Measurements from ENCODE around the gene UPF3A. TPM values are rescaled to one million over a fixed set of nuclear protein-coding genes. Genes with fewer than 3 reads are reported as not detected.

UPF3A gene
- total and polyA plus RNA-seq, 2 of the 4 experiments (the other 2 are of a cell fraction), result 11.7 to 51.6 TPM

- DNase-seq (no peak), ATAC-seq (ENCODE audit: low read depth) (no peak)
- no peak overlapping the region for H2AFZ ChIP-seq (replicated peaks; ENCODE audit: low read length, poor library complexity)
- H4K5ac ChIP-seq (ENCODE audit: low read depth, low read length), result no peak overlapping the region
- no peak overlapping the region for H3K4me3 ChIP-seq (ENCODE audit: insufficient read depth, low read depth, low read length)
- H3K4me2 ChIP-seq (ENCODE audit: low read depth, low read length), result no peak overlapping the region
- no peak overlapping the region for H3K23ac ChIP-seq (ENCODE audit: low read depth, low read length)
- BruUV-seq (replicated peaks), result no TSS peak
- no peak overlapping the region for H2AK5ac ChIP-seq (ENCODE audit: low read depth, low read length)
- WGBS, 2 experiments (ENCODE audit: extremely low coverage in 2 of 2, insufficient read length in 1 of 2), result 100% methylated on average over 3 of the region's 3 CpGs; no CpG with 5 or more reads in 1 of the 2 experiments
- CTCF ChIA-PET, result no interaction called here
- no peak overlapping the region for H3K14ac ChIP-seq (replicated peaks; ENCODE audit: low read depth, low read length)
- H2BK5ac ChIP-seq (ENCODE audit: low read depth, low read length, poor library complexity, severe bottlenecking), result no peak overlapping the region
- no peak overlapping the region for H4K8ac ChIP-seq (ENCODE audit: low read depth in 2 of 2, low read length in 2 of 2)
- no peak overlapping the region for H3K27ac ChIP-seq (ENCODE audit: insufficient read depth, low read length)
- H3K18ac ChIP-seq (ENCODE audit: low read depth, low read length), result no peak overlapping the region
- in situ Hi-C loops (cut with MboI; ENCODE audit: low sequenced_read_pairs), result no loop called here
- peaks cover 35% of the 10 kb centered on the region for H3K36me3 ChIP-seq (ENCODE audit: control insufficient read depth, insufficient read depth, low read length)
- no peaks in the 10 kb centered on the region for H3K4me1 ChIP-seq (ENCODE audit: control insufficient read depth, insufficient read depth, low read length)
- peaks cover 35 to 62% of the 10 kb centered on the region in 2 experiments for H3K79me1 ChIP-seq (ENCODE audit: low read depth in 1 of 2, low read length in 2 of 2)
- dilution Hi-C loops (cut with HindIII; ENCODE audit: low sequenced_read_pairs, unreplicated experiment), result no loop called here
- TF ChIP-seq CHD1 (IDR thresholded peaks at IDR 0.05; ENCODE audit: low read depth, low read length), result no peak
- TF ChIP-seq FOS (IDR thresholded peaks at IDR 0.05; ENCODE audit: low read depth, low read length), result no peak
- TF ChIP-seq CTCF (conservative IDR thresholded peaks at IDR 0.05; ENCODE audit: low read depth, low read length), result no peak
- TF ChIP-seq RAD21 (IDR thresholded peaks at IDR 0.05; ENCODE audit: low read length), result no peak
- no peaks in the 10 kb centered on the region for H3K9me3 ChIP-seq (ENCODE audit: control insufficient read depth, insufficient read depth, low read length)
- H3K27me3 ChIP-seq (ENCODE audit: control insufficient read depth, insufficient read depth, low read length), result no peaks in the 10 kb centered on the region
- no peak overlapping the region for H3K4ac ChIP-seq (ENCODE audit: low read depth, low read length)
- H4K20me1 ChIP-seq (ENCODE audit: insufficient read depth, low read length), result peaks cover 20% of the 10 kb centered on the region; the same call in 1 of the 2 replicates
- POLR2A ChIA-PET (ENCODE audit: unreplicated experiment), result no interaction called here
- no peaks in the 10 kb centered on the region; the same call in 1 of the 2 replicates for H3K9me1 ChIP-seq (ENCODE audit: insufficient read depth, low read length)
- H2BK120ac ChIP-seq (ENCODE audit: low read depth, low read length), result no peak overlapping the region
- H2BK20ac ChIP-seq (ENCODE audit: low read depth, low read length), result no peak overlapping the region
- no peak overlapping the region for H2AK9ac ChIP-seq (replicated peaks; ENCODE audit: low read depth, low read length, poor library complexity)
- H2BK15ac ChIP-seq (ENCODE audit: low read depth, low read length), result no peak overlapping the region
- no peak overlapping the region for H3K56ac ChIP-seq (ENCODE audit: extremely low read depth, insufficient read depth, low read length)
- H3K9ac ChIP-seq (ENCODE audit: low read depth, low read length), result no peak overlapping the region
- intact Hi-C loops (cut with micrococcal nuclease), result no loop called here
- H4K91ac ChIP-seq (ENCODE audit: insufficient read depth, low read depth, low read length), result no peak overlapping the region
These were observed 44.3 kb downstream of the UPF3A start for GRCh38 chr13:114325729-114326128.
